ENCODE results near the gene PRIM2. TPM values are rescaled to one million over a fixed set of nuclear protein-coding genes. Genes with fewer than 3 reads are reported as not detected.

The PRIM2 gene
- total RNA-seq, 3 donors from 2014 or later, result 11.7 to 16.9 (median 12.7) TPM

DNA sequence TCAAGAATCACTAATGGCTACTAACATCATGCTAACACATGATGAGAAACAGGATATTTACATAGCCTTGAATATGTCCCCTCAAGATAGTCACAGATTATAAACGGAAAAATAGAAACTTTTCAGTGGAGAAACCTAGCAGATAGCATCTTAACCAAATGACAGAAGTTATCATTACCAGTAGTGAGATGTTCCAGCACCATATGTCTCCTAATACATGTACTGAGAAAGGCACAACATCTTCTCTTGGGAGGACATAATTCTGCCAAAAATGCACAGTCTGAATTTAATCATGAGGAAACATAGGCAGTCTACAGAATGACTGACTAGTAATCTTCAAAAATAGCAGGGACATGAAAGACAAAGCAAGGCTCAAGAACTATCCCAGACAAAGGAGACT is 19.9 kb upstream of the PRIM2 start:
- Histone ChIP-seq H3K4me1 (ENCODE audit: low read depth) (no peaks in the 10 kb centered on the region), H3K9me3 (no peaks in the 10 kb centered on the region), H3K4me3 (no peak overlapping the region), H3K36me3 (ENCODE audit: low read depth) (no peaks in the 10 kb centered on the region)
- TF ChIP-seq, protein P1, sequence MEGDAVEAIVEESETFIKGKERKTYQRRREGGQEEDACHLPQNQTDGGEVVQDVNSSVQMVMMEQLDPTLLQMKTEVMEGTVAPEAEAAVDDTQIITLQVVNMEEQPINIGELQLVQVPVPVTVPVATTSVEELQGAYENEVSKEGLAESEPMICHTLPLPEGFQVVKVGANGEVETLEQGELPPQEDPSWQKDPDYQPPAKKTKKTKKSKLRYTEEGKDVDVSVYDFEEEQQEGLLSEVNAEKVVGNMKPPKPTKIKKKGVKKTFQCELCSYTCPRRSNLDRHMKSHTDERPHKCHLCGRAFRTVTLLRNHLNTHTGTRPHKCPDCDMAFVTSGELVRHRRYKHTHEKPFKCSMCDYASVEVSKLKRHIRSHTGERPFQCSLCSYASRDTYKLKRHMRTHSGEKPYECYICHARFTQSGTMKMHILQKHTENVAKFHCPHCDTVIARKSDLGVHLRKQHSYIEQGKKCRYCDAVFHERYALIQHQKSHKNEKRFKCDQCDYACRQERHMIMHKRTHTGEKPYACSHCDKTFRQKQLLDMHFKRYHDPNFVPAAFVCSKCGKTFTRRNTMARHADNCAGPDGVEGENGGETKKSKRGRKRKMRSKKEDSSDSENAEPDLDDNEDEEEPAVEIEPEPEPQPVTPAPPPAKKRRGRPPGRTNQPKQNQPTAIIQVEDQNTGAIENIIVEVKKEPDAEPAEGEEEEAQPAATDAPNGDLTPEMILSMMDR (IDR thresholded peaks at IDR 0.05), result no peak
- no peak for ATAC-seq
- DNase-seq, result no peak
- intact Hi-C loops (cut with DNase I, micrococcal nuclease), result no loop called here

DNA sequence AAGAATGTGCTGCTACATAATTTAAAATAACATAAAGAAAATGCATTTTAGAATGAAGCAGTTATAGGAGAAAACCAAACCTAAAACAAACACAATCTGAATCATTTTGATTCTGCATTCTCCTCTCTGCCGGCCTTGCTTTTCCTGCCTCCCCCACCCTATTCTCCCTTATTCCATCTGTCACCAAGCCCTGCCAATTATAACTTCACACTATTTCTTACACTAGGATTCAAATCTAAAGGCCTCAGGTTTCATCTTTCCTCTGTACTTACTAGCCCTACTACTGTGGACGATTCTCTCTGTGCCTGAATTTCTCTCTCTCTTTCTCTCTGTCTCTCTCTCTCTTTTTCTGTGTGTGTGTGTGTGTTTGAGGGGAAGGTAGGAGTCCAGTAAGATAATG is 18.7 kb upstream of the PRIM2 start:
- H3K4me1 ChIP-seq (ENCODE audit: low read depth), result no peaks in the 10 kb centered on the region
- H3K36me3 ChIP-seq (ENCODE audit: low read depth), result no peaks in the 10 kb centered on the region
- ATAC-seq (no peak), DNase-seq (no peak)
- no peaks in the 10 kb centered on the region for H3K9me3 ChIP-seq
- TF ChIP-seq, protein P1 (IDR thresholded peaks at IDR 0.05), result no peak
- H3K4me3 ChIP-seq, result no peak overlapping the region
- intact Hi-C loops (cut with DNase I, micrococcal nuclease), result no loop called here

DNA sequence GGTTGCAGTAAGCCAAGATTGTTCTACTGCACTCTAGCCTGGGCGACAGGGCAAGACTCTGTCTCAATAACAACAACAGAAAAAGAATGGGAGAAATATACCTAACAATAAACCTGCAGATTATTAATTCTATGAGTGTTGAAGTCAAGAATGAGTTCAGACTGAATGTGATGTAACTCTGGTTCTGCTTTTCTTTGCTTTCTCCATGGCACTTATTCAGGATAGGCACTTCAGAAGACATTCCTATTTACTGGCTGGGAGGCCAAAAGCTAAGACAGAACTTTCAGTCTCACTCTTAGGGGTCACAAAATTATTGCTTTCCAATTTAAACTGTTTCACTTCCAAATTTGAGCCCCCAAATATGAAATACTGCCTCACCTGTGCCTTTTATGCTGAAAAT is 15.7 kb upstream of the PRIM2 start:
- DNase-seq (no peak), ATAC-seq (no peak)
- TF ChIP-seq, protein P1 (IDR thresholded peaks at IDR 0.05), result no peak
- H3K4me3 ChIP-seq, result no peak overlapping the region
- H3K36me3 ChIP-seq (ENCODE audit: low read depth), result no peaks in the 10 kb centered on the region
- intact Hi-C loops (cut with DNase I, micrococcal nuclease), result no loop called here
- H3K9me3 ChIP-seq, result no peaks in the 10 kb centered on the region
- H3K4me1 ChIP-seq (ENCODE audit: low read depth), result no peaks in the 10 kb centered on the region

- intact Hi-C loops (cut with DNase I, micrococcal nuclease), result no loop called here
- TF ChIP-seq, protein P1 (IDR thresholded peaks at IDR 0.05), result no peak
- H3K9me3 ChIP-seq, result no peaks in the 10 kb centered on the region
- no peaks in the 10 kb centered on the region for H3K4me1 ChIP-seq (ENCODE audit: low read depth)
- DNase-seq, result no peak
- no peak overlapping the region for H3K4me3 ChIP-seq
- no peaks in the 10 kb centered on the region for H3K36me3 ChIP-seq (ENCODE audit: low read depth)
- ATAC-seq, result no peak
These were observed 15.0 kb upstream of the PRIM2 start for GRCh38 chr6:57302477-57302876.

DNA sequence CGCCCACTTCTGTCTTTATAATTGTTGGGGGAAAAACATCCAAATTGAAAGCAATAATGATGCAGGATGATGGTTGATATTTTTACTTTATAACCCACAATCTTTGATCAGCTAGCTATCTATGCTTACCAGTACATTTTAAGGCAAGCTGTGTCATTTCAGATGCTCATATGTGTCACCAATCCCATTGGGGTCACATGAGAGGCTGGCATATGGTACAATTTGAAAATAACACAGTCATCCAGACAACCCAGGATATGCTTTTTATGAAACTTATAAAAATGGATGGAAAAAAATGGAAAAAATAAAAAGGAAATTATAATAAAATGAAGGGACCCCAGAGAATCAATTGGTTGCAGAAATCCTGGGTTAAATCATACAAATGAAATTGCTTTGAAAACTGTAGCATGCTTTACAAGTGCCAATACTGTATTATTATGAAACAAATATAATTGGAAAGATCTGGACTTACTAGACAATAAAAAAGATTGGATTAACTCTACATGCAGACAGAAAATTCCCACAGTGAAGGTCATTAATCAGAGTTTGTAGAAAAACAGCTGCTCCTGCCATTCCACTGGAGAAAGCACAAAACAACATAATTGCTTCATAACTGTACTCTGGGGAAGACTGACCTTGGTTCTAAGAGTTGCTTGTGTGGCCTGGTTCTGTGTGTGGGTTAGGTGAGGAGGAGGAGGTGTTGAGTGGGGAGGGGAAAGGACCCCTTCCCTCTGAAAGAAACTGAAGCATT is 13.3 kb upstream of the PRIM2 start:
- no peaks in the 10 kb centered on the region for H3K9me3 ChIP-seq
- TF ChIP-seq, protein P1 (IDR thresholded peaks at IDR 0.05), result no peak
- no peak for DNase-seq
- H3K4me3 ChIP-seq, result no peak overlapping the region
- H3K36me3 ChIP-seq (ENCODE audit: low read depth), result no peaks in the 10 kb centered on the region
- no peak for ATAC-seq
- intact Hi-C loops (cut with DNase I, micrococcal nuclease), result no loop called here
- H3K4me1 ChIP-seq (ENCODE audit: low read depth), result no peaks in the 10 kb centered on the region
